Naive thymus-derived CD4-positive, alpha-beta T cell (primary cell): ENCODE measurements around the gene SERP2. TPM values are rescaled to one million over a fixed set of nuclear protein-coding genes. Genes with fewer than 3 reads are reported as not detected.

ENCODE experiments used
- ATAC-seq: fragments of 150-1000 bp; cut with Tn5 transposase; 2 replicates; pipeline ENCODE4 v1.10.0; 2021; ENCODE audit warnings: mild to moderate bottlenecking, moderate library complexity
- CTCF ChIA-PET: fragments of 350-600 bp; sonication (Branson Sonifier 250); formaldehyde crosslinking; loops from one replicate; lab custom pipeline; 2021; ENCODE audit warnings: antibody characterized with exemption; lab: Charles Lee
- POLR2A ChIA-PET: fragments of 350-600 bp; sonication (Branson Sonifier 250); formaldehyde crosslinking; loops from one replicate; lab custom pipeline; 2021; ENCODE audit warnings: antibody characterized with exemption, inconsistent platforms; lab: Charles Lee
- DNase-seq, 9 donors: peaks; one replicate each; pipeline versions ENCODE4 v3.0.0 to v3.0.0-alpha.2; 2020 to 2022; ENCODE audit warnings: mixed read lengths in 1 of 9
- H3K27ac ChIP-seq: one replicate; pipeline ENCODE4 v1.7.0; 2013; ENCODE audit warnings: mild to moderate bottlenecking, low read depth, low read length, moderate library complexity
- H3K27me3 ChIP-seq, 2 donors: one replicate each; pipeline ENCODE4 v1.7.0; 2013; ENCODE audit warnings: low read length in 2 of 2, mild to moderate bottlenecking in 2 of 2, moderate library complexity in 2 of 2; ENCODE audit not compliant: control insufficient read depth in 2 of 2, insufficient read depth in 2 of 2
- H3K36me3 ChIP-seq, 3 experiments: 1 replicate in 2 of 3; 2 replicates in 1 of 3; pipeline ENCODE4 v1.7.0; 2013; ENCODE audit warnings: low read length in 3 of 3, mild to moderate bottlenecking in 3 of 3, moderate library complexity in 1 of 3; ENCODE audit not compliant: insufficient read depth in 3 of 3, control insufficient read depth in 2 of 3
- H3K4me1 ChIP-seq, 2 donors: one replicate each; pipeline ENCODE4 v1.7.0; 2013; ENCODE audit warnings: low read length in 2 of 2, mild to moderate bottlenecking in 2 of 2, moderate library complexity in 1 of 2; ENCODE audit not compliant: control insufficient read depth in 2 of 2, insufficient read depth in 2 of 2
- H3K4me3 ChIP-seq: 2 replicates; pipeline ENCODE4 v1.7.0; 2013; ENCODE audit warnings: mild to moderate bottlenecking, low read length
- H3K9me3 ChIP-seq, 3 experiments: 1 replicate in 2 of 3; 2 replicates in 1 of 3; pipeline ENCODE4 v1.7.0; 2013; ENCODE audit warnings: low read length in 3 of 3; ENCODE audit not compliant: control insufficient read depth in 2 of 3
- H3K27ac Mint-ChIP-seq, 9 donors: one replicate each; pipeline ENCODE4 v1.8.0; 2020 to 2022; ENCODE audit warnings: mixed read lengths in 9 of 9, mild to moderate bottlenecking in 8 of 9, moderate library complexity in 5 of 9, inconsistent platforms in 2 of 9
- H3K27me3 Mint-ChIP-seq, 5 donors: one replicate each; pipeline ENCODE4 v1.8.0; 2021 to 2022; ENCODE audit warnings: mixed read lengths in 5 of 5, mild to moderate bottlenecking in 1 of 5
- H3K36me3 Mint-ChIP-seq, 5 donors: one replicate each; pipeline ENCODE4 v1.8.0; 2020 to 2022; ENCODE audit warnings: mixed read lengths in 5 of 5, mild to moderate bottlenecking in 3 of 5, inconsistent platforms in 1 of 5
- H3K4me1 Mint-ChIP-seq, 7 donors: one replicate each; pipeline ENCODE4 v1.8.0; 2020 to 2022; ENCODE audit warnings: mixed read lengths in 7 of 7, mild to moderate bottlenecking in 3 of 7, inconsistent platforms in 1 of 7
- H3K4me3 Mint-ChIP-seq, 10 donors: one replicate each; pipeline ENCODE4 v1.8.0; 2020 to 2022; ENCODE audit warnings: mild to moderate bottlenecking in 10 of 10, mixed read lengths in 10 of 10, moderate library complexity in 6 of 10, inconsistent platforms in 2 of 10
- H3K9me3 Mint-ChIP-seq, 11 donors: one replicate each; pipeline ENCODE4 v1.8.0; 2020 to 2022; ENCODE audit warnings: mixed read lengths in 11 of 11, mild to moderate bottlenecking in 4 of 11, inconsistent platforms in 1 of 11, moderate library complexity in 1 of 11
- intact Hi-C, 2 donors: fragments of 100-400 bp; cut with micrococcal nuclease; formaldehyde crosslinking; loops; one replicate each; pipeline ENCODE4 v1.15.1; 2023
- polyA plus RNA-seq, 2 donors: library from polyadenylated mRNA; unstranded; fragments of 300-500 nt; fragmentation: Illumina TruSeq; gene quantifications; one replicate each; pipeline ENCODE4 v1.2.3, GENCODE V29; 2021
- total RNA-seq, 6 experiments: library from RNA in 5 of 6; stranded (reverse) in 5 of 6; gene quantifications; 1 replicate in 5 of 6; 2 replicates in 1 of 6; pipeline ENCODE4 v1.2.3 and lab custom pipeline; 2021 to 2026

Gene SERP2
- total and polyA plus RNA-seq, 7 experiments from 2014 or later = 0.37 to 0.93 (median 0.58) TPM; not detected in 4

DNA sequence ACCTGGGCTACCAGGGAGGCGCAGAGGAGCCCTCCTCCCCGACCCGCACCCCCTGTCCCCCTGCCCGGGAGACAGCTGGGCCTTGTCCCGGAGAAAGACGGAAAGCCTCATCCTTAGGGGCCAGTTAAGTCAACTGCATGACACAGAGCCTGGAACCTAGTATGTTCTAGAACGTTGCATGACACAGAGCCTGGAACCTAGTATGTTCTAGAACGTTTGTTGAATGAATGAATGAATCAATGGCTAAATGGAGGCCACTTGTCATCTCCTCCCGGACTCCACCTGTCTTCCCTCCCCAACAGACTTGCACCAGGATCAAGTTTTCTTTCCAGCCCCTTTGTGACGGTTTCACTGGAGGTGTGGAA, 706 bp downstream of the SERP2 start:
- H3K9me3 Mint-ChIP-seq = peaks cover 0 to 4% (median 0%) of the 10 kb centered on the region in 11 donors
- Histone ChIP-seq H3K27ac (no peak overlapping the region), H3K4me3 (no peak overlapping the region), H3K27me3 (peaks cover 0 to 3% of the 10 kb centered on the region in 2 donors), H3K36me3 (no peaks in the 10 kb centered on the region), H3K4me1 (no peaks in the 10 kb centered on the region), H3K9me3 (no peaks in the 10 kb centered on the region)
- peak overlapping the region in 1 of 9 donors; percentile 43 for H3K27ac Mint-ChIP-seq
- H3K4me1 Mint-ChIP-seq = peaks cover 0 to 12% (median 2%) of the 10 kb centered on the region in 7 donors
- peak overlapping the region; percentile 3 to 80 (median 42) for H3K4me3 Mint-ChIP-seq
- ChIA-PET CTCF (no interaction called here), POLR2A (no interaction called here)
- ATAC-seq (no peak), DNase-seq (no peak)
- H3K36me3 Mint-ChIP-seq = no peaks in the 10 kb centered on the region
- H3K27me3 Mint-ChIP-seq = peaks cover 27 to 55% (median 34%) of the 10 kb centered on the region in 5 donors
- intact Hi-C loops = no loop called here

DNA sequence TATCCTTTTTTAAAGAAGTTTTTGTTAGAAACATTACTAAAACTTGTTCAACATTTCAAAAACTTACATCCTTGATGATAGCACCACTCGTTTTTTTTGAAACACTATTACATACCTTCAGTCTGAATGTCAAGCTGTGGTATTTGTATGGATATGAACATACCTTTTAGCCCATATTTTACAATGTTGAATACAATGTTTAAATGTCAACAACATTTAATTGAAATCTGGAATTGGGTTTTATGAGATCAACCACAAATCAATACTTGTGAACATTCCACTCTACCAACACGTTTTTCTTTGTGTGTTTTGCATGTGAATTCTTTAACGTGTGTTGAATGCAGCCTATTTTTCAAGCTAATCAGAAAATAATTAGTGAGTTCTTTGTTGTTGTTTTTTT, 4.7 kb downstream of the SERP2 start:
- Histone ChIP-seq H3K36me3 (no peaks in the 10 kb centered on the region), H3K27ac (no peak overlapping the region), H3K4me1 (no peaks in the 10 kb centered on the region), H3K27me3 (no peaks in the 10 kb centered on the region), H3K4me3 (no peak overlapping the region), H3K9me3 (no peaks in the 10 kb centered on the region)
- H3K27ac Mint-ChIP-seq = no peak overlapping the region
- peaks cover 0 to 5% (median 2%) of the 10 kb centered on the region in 7 donors for H3K4me1 Mint-ChIP-seq
- no peak overlapping the region for H3K4me3 Mint-ChIP-seq
- intact Hi-C loops = no loop called here
- H3K27me3 Mint-ChIP-seq = peaks cover 7 to 30% (median 15%) of the 10 kb centered on the region in 5 donors
- peaks cover 0 to 4% (median 0%) of the 10 kb centered on the region in 11 donors for H3K9me3 Mint-ChIP-seq
- ChIA-PET CTCF (no interaction called here), POLR2A (no interaction called here)
- no peaks in the 10 kb centered on the region for H3K36me3 Mint-ChIP-seq
- ATAC-seq (no peak), DNase-seq (no peak)

- POLR2A ChIA-PET = no interaction called here
- Histone ChIP-seq H3K27me3 (no peaks in the 10 kb centered on the region), H3K36me3 (no peaks in the 10 kb centered on the region), H3K9me3 (no peaks in the 10 kb centered on the region), H3K4me1 (no peaks in the 10 kb centered on the region), H3K4me3 (no peak overlapping the region), H3K27ac (no peak overlapping the region)
- peaks cover 0 to 2% (median under 1%) of the 10 kb centered on the region in 7 donors for H3K4me1 Mint-ChIP-seq
- peaks cover 1 to 22% (median 10%) of the 10 kb centered on the region in 5 donors for H3K27me3 Mint-ChIP-seq
- no peaks in the 10 kb centered on the region for H3K36me3 Mint-ChIP-seq
- no peak overlapping the region for H3K27ac Mint-ChIP-seq
- H3K4me3 Mint-ChIP-seq = no peak overlapping the region
- ATAC-seq (no peak), DNase-seq (no peak)
- H3K9me3 Mint-ChIP-seq = peaks cover 0 to 3% (median 0%) of the 10 kb centered on the region in 11 donors
- CTCF ChIA-PET = interaction anchor here (0.5 kb wide), 1 partner anchor 59 kb away, joined by 3 read pairs; no protein-coding TSS in a partner anchor
- intact Hi-C loops = no loop called here
These were observed 6.3 kb downstream of the SERP2 start for GRCh38 chr13:44379885-44380284.

GRCh38 chr13:44380404-44381165, 7.0 kb downstream of the SERP2 start:
- no peaks in the 10 kb centered on the region for H3K4me1 ChIP-seq
- H3K4me3 Mint-ChIP-seq = no peak overlapping the region
- H3K36me3 Mint-ChIP-seq = no peaks in the 10 kb centered on the region
- H3K4me3 ChIP-seq = no peak overlapping the region
- DNase-seq (no peak), ATAC-seq (no peak)
- H3K9me3 ChIP-seq = no peaks in the 10 kb centered on the region
- no peak overlapping the region for H3K27ac Mint-ChIP-seq
- ChIA-PET POLR2A (no interaction called here), CTCF (interaction anchor here (0.5 kb wide), 1 partner anchor 58 kb away, joined by 3 read pairs; no protein-coding TSS in a partner anchor)
- peaks cover 0 to 15% (median 4%) of the 10 kb centered on the region in 5 donors for H3K27me3 Mint-ChIP-seq
- peaks cover 0 to 2% (median 0%) of the 10 kb centered on the region in 7 donors for H3K4me1 Mint-ChIP-seq
- H3K27me3 ChIP-seq = no peaks in the 10 kb centered on the region
- H3K27ac ChIP-seq = no peak overlapping the region
- intact Hi-C loops = no loop called here
- no peaks in the 10 kb centered on the region for H3K36me3 ChIP-seq
- H3K9me3 Mint-ChIP-seq = peaks cover 0 to 3% (median 0%) of the 10 kb centered on the region in 11 donors

DNA sequence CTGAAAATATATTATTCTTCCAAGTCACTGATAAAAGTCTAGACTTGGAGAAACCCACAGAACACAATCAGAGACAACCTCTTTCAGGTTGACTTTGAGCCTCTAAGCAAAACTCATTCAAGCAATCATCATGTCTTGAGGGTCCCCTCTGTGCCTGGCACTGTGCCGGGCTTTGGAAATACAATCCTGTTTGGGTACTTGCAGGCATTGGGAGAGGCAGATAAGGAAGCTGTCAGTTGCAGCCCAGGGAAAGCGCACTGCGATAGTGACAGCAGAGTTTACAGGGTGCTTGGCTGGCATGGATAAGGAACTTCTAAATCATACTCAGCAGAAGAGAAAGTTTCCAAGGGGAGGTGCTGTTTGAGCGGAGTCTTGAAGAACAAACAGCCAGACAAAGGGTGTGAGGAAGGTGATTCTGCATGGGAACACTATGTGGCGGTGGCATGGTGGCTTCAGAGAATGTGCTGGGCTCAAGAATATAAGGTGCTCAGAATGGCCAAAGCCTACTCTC, 9.1 kb downstream of the SERP2 start:
- H3K4me1 ChIP-seq = no peaks in the 10 kb centered on the region
- no peak for DNase-seq

GRCh38 chr13:44383945-44384344, 10.3 kb downstream of the SERP2 start:
- Mint-ChIP-seq H3K4me1 (peaks cover 0 to 2% (median 0%) of the 10 kb centered on the region in 7 donors), H3K36me3 (no peaks in the 10 kb centered on the region), H3K27me3 (peaks cover 0 to 3% (median 0%) of the 10 kb centered on the region in 5 donors), H3K9me3 (peaks cover 0 to 3% (median 0%) of the 10 kb centered on the region in 11 donors), H3K4me3 (no peak overlapping the region), H3K27ac (no peak overlapping the region)
- intact Hi-C loops = no loop called here
- DNase-seq (no peak), ATAC-seq (no peak)
- H3K4me3 ChIP-seq = no peak overlapping the region
- no peaks in the 10 kb centered on the region for H3K27me3 ChIP-seq
- H3K9me3 ChIP-seq = no peaks in the 10 kb centered on the region
- no peaks in the 10 kb centered on the region for H3K4me1 ChIP-seq
- no peak overlapping the region for H3K27ac ChIP-seq
- H3K36me3 ChIP-seq = no peaks in the 10 kb centered on the region
- ChIA-PET POLR2A (no interaction called here), CTCF (interaction anchor here (0.6 kb wide), 1 partner anchor 337 kb away, joined by 4 read pairs; no protein-coding TSS in a partner anchor)

More for the DNA sequence above, 9.1 kb downstream of the SERP2 start:
- H3K4me1 Mint-ChIP-seq = peaks cover 0 to 2% (median 0%) of the 10 kb centered on the region in 7 donors
- H3K4me3 ChIP-seq = no peak overlapping the region
- H3K9me3 Mint-ChIP-seq = peaks cover 0 to 3% (median 0%) of the 10 kb centered on the region in 11 donors
- H3K27me3 ChIP-seq = no peaks in the 10 kb centered on the region
- H3K36me3 Mint-ChIP-seq = no peaks in the 10 kb centered on the region
- ChIA-PET POLR2A (no interaction called here), CTCF (no interaction called here)
- no peak overlapping the region for H3K4me3 Mint-ChIP-seq
- no peaks in the 10 kb centered on the region for H3K9me3 ChIP-seq
- H3K27ac Mint-ChIP-seq = no peak overlapping the region
- H3K27me3 Mint-ChIP-seq = peaks cover 0 to 3% (median 0%) of the 10 kb centered on the region in 5 donors
- no peak overlapping the region for H3K27ac ChIP-seq
- no peak for ATAC-seq
- no peaks in the 10 kb centered on the region for H3K36me3 ChIP-seq
- intact Hi-C loops = no loop called here
